HG02943 (cell line): Measurements from ENCODE around the gene RAPGEF4.

Source experiments
- ATAC-seq: cut with Tn5 transposase; IDR thresholded peaks from one replicate; pipeline ENCODE4 v1.9.1; 2021; ENCODE audit warnings: mild to moderate bottlenecking, low read depth, moderate library complexity; ENCODE audit not compliant: unreplicated experiment

Gene RAPGEF4

DNA sequence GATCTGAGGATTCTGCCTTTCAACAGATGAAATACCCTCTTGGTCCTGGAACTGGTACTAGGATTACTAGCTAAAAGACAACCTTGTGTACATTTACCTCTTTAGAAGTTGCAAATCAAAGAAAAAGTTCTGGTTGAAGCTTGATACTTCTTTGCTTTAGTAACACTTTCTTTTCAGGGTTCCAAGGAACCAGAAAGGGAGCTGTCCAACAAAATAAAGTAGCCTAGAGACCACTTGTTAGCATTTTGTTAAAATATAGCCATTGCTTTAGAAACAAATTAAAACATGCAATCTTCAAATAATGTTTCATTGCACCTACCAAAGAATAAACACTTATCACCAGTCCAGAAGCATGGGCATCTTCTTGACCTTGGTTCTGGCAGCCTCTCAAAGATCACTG lies 222.1 kb downstream of the RAPGEF4 start:
- no peak for ATAC-seq

DNA sequence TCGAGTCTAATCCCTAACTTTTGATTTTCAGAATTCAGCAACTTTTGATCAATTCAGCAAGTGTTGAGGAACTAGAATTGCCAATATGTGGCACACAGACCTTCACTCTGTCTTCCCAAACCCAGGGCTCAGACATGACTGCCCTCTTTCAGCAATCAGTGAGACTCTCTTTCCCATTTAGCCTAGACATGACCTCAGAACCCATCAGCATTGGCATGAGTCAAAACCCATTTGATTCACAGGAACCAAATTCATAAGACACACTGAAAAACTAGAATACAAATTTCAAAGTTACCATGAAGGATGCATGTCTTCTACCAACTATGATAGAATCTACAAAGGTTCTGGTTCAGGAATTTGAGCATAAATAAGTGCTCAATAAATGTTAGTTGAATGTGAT lies 226.4 kb downstream of the RAPGEF4 start:
- no peak for ATAC-seq

DNA sequence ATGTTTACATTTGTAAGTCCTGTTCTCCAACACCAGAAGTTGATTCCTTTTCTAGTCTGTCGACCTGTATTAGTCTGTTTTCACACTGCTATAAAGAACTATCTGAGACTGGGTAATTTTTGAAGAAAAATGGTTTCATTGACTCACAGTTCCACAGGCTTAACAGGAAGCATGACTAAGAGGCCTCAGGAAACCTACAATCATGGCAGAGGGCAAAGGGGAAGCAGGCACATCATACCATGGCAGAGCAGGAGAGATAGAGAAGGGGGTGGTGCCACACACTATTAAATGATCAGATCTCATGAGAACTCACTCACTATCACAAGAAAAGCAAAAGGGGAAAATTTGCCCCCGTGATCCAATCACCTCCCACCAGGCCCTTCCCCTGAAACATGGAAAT lies 227.2 kb downstream of the RAPGEF4 start:
- no peak for ATAC-seq

DNA sequence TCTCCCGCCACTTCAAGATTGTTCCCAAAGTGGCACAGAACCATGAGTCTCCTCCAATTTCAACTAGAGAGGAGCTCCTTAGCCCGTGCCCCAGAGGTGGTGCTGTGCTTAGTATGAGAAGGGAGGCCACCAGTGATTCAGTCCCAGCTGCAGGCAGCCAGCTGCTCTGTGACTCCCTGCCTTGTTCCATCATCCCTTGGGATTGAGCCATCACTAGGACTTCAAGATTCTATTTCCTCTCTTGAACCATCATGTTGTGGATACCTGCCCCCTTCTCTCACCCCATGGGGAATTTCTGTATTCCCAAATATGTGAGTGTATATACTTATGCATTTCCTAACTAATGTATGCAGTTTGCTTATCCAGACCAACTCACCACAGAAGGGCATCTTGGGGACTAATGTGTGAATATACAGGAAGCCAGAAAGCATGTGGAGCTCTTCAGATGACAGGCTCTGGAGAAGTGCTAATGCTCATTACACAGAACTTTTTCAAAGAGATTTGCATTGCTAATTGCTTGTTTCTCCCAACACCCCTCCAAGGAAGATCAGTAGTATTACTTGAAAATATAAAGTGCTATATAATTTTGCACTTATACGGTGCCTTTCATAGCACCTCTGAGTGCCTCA lies 229.0 kb downstream of the RAPGEF4 start:
- ATAC-seq = no peak

DNA sequence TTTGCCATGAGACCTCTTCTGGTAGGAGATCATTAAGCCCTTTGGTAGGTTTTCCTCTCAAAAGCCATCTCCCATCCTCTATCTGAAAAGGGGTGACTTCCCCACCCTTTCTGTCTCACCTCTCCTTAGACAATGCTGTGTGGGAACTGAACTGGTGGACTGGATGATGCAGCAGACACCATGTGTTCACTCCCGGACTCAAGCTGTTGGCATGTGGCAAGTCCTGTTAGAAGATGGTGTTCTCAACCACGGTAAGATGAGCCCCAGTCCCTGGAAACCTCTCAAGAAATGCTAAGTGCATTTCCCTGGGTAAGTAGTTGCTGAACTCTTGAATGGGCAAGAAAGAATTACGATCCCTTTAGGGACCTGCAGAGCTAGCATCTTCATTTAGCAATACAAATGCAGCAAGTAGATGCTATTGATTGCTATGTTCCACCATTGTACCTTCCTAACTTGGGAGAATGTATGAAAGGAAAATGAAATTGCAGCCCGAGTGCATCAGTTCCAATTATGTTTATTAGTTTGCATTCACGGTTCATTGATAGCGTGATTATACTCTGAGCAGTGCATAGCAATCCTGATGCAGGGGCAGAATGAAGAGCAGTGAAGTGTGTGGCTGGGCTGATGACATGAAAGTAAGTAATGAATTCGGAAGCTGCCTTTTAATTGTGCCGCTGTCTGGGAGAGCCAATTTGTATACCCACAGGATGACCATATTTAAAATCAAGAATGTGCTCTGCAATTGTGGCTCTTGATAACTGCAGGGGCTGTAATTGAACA lies 230.0 kb downstream of the RAPGEF4 start:
- no peak for ATAC-seq

GRCh38 chr2:172967036-172967982 lies 231.7 kb downstream of the RAPGEF4 start:
- ATAC-seq = no peak

DNA sequence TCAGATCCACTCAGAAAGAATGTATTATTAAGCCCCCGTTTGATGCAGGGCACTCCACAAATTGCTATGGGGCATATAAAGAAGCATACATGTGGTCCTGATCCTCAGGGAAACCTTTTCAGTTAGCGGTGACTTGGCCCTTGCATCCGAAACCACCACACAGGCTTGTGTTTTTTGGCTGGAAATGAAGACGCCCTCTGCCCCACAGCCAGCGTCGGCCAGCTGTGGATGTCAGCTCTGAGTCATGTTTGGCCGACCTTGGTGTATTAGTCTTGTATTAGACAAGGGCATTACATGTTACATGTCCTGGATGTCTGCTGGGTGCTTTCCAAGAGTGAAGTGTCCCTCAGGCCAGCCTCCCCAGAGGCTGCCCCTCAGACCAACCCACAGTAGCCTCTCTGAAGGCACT lies 232.4 kb downstream of the RAPGEF4 start:
- no peak for ATAC-seq

- no peak for ATAC-seq
These were observed 233.5 kb downstream of the RAPGEF4 start for GRCh38 chr2:172969166-172969565.

- ATAC-seq = no peak
These were observed 234.0 kb downstream of the RAPGEF4 start for GRCh38 chr2:172969609-172970008.

- ATAC-seq = no peak
These were observed 235.0 kb downstream of the RAPGEF4 start for GRCh38 chr2:172970660-172971059.

- ATAC-seq = no peak
These were observed 236.5 kb downstream of the RAPGEF4 start for GRCh38 chr2:172972005-172972619.

- ATAC-seq = no peak
These were observed 239.1 kb downstream of the RAPGEF4 start for GRCh38 chr2:172974762-172975161.

DNA sequence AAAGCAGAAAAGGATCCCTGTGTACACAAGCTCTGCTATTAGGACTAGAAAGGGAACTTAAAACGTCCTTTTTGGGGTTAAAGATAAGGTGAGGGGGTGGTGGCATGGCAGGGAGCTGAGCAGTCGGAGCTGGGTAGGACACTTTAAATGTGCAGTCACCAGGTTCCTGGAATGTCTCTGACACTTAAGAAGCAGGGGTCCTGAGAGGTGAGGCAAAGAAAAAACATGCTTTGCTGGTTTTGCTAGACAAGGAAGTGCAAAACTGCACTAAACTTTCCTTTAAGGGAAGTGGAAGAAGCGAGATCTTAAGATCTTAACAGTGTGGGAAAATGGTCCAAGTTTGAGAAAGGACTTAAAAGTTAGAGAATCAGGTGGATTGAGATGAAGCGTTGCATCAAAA lies 240.5 kb downstream of the RAPGEF4 start:
- ATAC-seq = no peak

DNA sequence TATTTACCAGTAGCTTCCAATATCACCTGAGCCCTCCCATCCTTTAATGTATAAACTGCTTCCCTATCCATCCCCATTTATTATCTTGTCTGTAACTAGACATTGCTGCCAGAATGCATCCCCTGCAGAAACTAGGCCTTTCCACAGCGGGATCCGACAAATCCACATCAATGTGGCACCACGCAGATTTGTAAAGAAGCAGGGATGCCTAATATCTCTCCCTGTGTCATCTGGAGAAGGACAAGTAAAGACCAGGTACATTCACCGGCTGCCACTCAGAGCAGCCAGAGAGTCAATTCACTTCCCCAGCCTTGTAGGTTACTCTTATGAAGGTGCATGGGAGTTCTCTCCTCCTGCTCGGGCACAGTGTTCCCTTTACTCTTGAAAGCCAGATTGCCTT lies 241.2 kb downstream of the RAPGEF4 start:
- no peak for ATAC-seq

DNA sequence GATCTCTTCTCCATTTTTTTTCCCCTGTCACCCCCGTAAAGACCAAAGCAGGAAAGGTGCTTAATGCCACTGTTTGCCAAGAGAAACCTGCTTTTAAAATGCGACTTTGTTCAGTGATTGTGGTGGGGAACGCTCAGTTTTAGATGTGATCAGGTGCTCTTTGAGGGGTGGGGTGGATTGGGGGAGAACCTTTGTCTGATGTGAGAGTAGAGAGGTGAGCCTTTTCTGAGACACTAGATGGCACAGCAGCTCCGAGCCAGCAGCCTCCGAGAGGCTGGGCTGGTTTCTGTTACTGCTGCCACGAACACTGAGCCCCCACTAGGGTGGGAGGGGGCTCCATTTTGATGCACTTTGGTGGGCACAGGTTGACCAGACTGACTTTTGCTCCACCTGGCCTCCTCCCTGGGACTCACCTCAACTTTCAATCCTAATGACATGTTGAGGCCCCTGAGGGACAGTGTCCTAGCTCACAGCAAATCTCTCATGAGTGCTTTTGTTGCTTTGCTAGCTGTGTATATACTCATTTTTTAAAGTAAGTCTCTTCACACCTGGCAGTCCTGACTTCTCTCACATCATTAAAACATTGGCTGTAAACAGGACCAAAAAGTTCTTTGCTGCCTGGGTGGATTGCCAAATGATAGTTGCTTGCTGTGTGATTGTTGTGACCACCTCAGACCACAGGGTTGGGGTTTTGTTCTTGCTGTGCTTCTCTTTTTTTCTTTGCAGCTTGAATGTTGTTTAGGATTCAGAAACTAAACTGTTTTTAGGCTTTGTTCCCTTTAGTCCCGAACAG lies 241.8 kb downstream of the RAPGEF4 start:
- ATAC-seq = no peak

GRCh38 chr2:172978063-172978383 lies 242.4 kb downstream of the RAPGEF4 start:
- no peak for ATAC-seq

- ATAC-seq = no peak
These were observed 249.7 kb downstream of the RAPGEF4 start for GRCh38 chr2:172985139-172985892.

GRCh38 chr2:172986040-172986439 lies 250.4 kb downstream of the RAPGEF4 start:
- ATAC-seq = no peak

- ATAC-seq = no peak
These were observed 253.1 kb downstream of the RAPGEF4 start for GRCh38 chr2:172988728-172989127.
